Kidney epithelial cell (primary cell): ENCODE results near the gene LTBP1. TPM values are rescaled to one million over a fixed set of nuclear protein-coding genes. Genes with fewer than 3 reads are reported as not detected.

Source experiments
- DNase-seq: peaks from one replicate; pipeline ENCODE4 v3.0.0-alpha.2; 2010; ENCODE audit warnings: low read depth
- H3K27me3 ChIP-seq: 2 replicates; pipeline ENCODE4 v1.6.0; 2011; ENCODE audit warnings: low read length; ENCODE audit not compliant: control insufficient read depth, insufficient read depth
- H3K36me3 ChIP-seq: 2 replicates; pipeline ENCODE4 v1.5.1; 2011; ENCODE audit warnings: low read length; ENCODE audit not compliant: control insufficient read depth, insufficient read depth
- H3K4me3 ChIP-seq: 2 replicates; pipeline ENCODE4 v1.5.1; 2011; ENCODE audit warnings: low read depth, mild to moderate bottlenecking, control low read depth, low read length
- CTCF ChIP-seq: IDR thresholded peaks from 2 replicates; pipeline ENCODE4 v1.5.1; 2011; ENCODE audit warnings: mild to moderate bottlenecking, moderate library complexity, low read length, control low read depth, inconsistent platforms; ENCODE audit not compliant: insufficient read depth, poor library complexity, severe bottlenecking
- total RNA-seq: library from RNA; depleted of rRNA; stranded (reverse); fragments of >200 nt; gene quantifications from 2 replicates; pipeline ENCODE4 v1.2.3, GENCODE V29; 2015

LTBP1 gene
- total RNA-seq, 1 donor from 2014 or later = 39.3 TPM

- Histone ChIP-seq H3K27me3 (no peaks in the 10 kb centered on the region), H3K36me3 (no peaks in the 10 kb centered on the region), H3K4me3 (no peak overlapping the region)
- no peak for TF ChIP-seq CTCF
- no peak for DNase-seq
Observed at GRCh38 chr2:33180915-33181314, 234.2 kb downstream of the LTBP1 start.

- H3K36me3 ChIP-seq = no peaks in the 10 kb centered on the region
- DNase-seq = no peak
- H3K4me3 ChIP-seq = no peak overlapping the region
- H3K27me3 ChIP-seq = no peaks in the 10 kb centered on the region
- no peak for TF ChIP-seq CTCF
Observed at GRCh38 chr2:33181466-33181865, 234.7 kb downstream of the LTBP1 start.

GRCh38 chr2:33184041-33184440, 237.3 kb downstream of the LTBP1 start:
- no peaks in the 10 kb centered on the region for H3K27me3 ChIP-seq
- no peak for TF ChIP-seq CTCF
- no peaks in the 10 kb centered on the region for H3K36me3 ChIP-seq
- H3K4me3 ChIP-seq = no peak overlapping the region
- DNase-seq = no peak

- no peak overlapping the region for H3K4me3 ChIP-seq
- H3K27me3 ChIP-seq = no peaks in the 10 kb centered on the region
- no peak for TF ChIP-seq CTCF
- no peaks in the 10 kb centered on the region for H3K36me3 ChIP-seq
- no peak for DNase-seq
Observed at GRCh38 chr2:33186937-33187336, 240.2 kb downstream of the LTBP1 start.

- no peak for DNase-seq
- no peak for TF ChIP-seq CTCF
- H3K27me3 ChIP-seq = no peaks in the 10 kb centered on the region
- no peak overlapping the region for H3K4me3 ChIP-seq
- no peaks in the 10 kb centered on the region for H3K36me3 ChIP-seq
Observed at GRCh38 chr2:33188799-33189198, 242.0 kb downstream of the LTBP1 start.

GRCh38 chr2:33190393-33190937, 243.7 kb downstream of the LTBP1 start:
- H3K4me3 ChIP-seq = no peak overlapping the region
- no peak for DNase-seq
- no peaks in the 10 kb centered on the region for H3K36me3 ChIP-seq
- H3K27me3 ChIP-seq = no peaks in the 10 kb centered on the region
- no peak for TF ChIP-seq CTCF
